ENCODE data around the gene PAX8.

DNA sequence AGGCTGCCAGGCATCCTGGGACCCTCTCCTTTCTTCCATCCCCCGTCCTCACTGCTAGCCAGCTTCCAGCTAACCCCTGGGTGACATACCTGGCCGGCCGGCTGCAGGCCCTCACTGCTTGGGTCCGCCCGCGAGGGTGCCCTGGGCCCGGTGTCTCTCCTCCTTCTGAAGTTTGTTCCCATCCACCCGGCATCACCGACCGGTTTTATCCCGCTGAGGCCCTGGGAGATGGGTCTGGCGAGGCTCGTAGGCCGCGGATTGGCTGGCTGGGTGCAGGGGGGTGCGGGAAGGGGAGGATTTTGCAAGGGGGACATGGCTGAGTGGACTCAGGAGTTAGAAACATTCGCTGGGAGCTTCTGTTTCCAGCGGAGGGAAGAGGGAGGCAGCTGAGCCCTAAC lies at the start of gene PAX8:
- TF ChIP-seq, protein P1, sequence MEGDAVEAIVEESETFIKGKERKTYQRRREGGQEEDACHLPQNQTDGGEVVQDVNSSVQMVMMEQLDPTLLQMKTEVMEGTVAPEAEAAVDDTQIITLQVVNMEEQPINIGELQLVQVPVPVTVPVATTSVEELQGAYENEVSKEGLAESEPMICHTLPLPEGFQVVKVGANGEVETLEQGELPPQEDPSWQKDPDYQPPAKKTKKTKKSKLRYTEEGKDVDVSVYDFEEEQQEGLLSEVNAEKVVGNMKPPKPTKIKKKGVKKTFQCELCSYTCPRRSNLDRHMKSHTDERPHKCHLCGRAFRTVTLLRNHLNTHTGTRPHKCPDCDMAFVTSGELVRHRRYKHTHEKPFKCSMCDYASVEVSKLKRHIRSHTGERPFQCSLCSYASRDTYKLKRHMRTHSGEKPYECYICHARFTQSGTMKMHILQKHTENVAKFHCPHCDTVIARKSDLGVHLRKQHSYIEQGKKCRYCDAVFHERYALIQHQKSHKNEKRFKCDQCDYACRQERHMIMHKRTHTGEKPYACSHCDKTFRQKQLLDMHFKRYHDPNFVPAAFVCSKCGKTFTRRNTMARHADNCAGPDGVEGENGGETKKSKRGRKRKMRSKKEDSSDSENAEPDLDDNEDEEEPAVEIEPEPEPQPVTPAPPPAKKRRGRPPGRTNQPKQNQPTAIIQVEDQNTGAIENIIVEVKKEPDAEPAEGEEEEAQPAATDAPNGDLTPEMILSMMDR (conservative IDR thresholded peaks at IDR 0.05; ENCODE audit: low read depth, low read length) = no peak
- TF ChIP-seq EZH2 (IDR thresholded peaks at IDR 0.05; ENCODE audit: borderline replicate concordance, low read depth, low read length, poor library complexity, severe bottlenecking) = no peak
